Activated CD4-positive, alpha-beta T cell treated with anti-CD3 and anti-CD28 coated beads, Interleukin-2, amount 10 ng/mL, durations not matched to agents 24 days and 14 days (primary cell): ENCODE data around the gene ZNF697. TPM values are rescaled to one million over a fixed set of nuclear protein-coding genes. Genes with fewer than 3 reads are reported as not detected.
"Not testable (repeated sequence)": the region's sequence is repeated elsewhere in the genome, so short reads cannot be mapped to it uniquely, and the experiment has no call there.

ENCODE experiments used
- DNase-seq: peaks from one replicate; pipeline ENCODE4 v3.0.0; 2022
- H3K27ac Mint-ChIP-seq: one replicate; pipeline ENCODE4 v1.8.0; 2022; ENCODE audit warnings: mild to moderate bottlenecking, mixed read lengths
- H3K27me3 Mint-ChIP-seq: one replicate; pipeline ENCODE4 v1.8.0; 2022; ENCODE audit warnings: mixed read lengths
- H3K36me3 Mint-ChIP-seq: one replicate; pipeline ENCODE4 v1.8.0; 2022; ENCODE audit warnings: low read depth, mild to moderate bottlenecking, mixed read lengths
- H3K4me1 Mint-ChIP-seq: one replicate; pipeline ENCODE4 v1.8.0; 2021; ENCODE audit warnings: mixed read lengths
- H3K4me3 Mint-ChIP-seq: one replicate; pipeline ENCODE4 v1.8.0; 2022; ENCODE audit warnings: mild to moderate bottlenecking, moderate library complexity, mixed read lengths
- H3K9me3 Mint-ChIP-seq: one replicate; pipeline ENCODE4 v1.8.0; 2021; ENCODE audit warnings: mixed read lengths
- intact Hi-C: fragments of 100-400 bp; cut with micrococcal nuclease; formaldehyde crosslinking; loops from one replicate; pipeline ENCODE4 v1.15.1; 2023
- total RNA-seq: library from RNA; stranded (reverse); gene quantifications from 2 replicates; pipeline ENCODE4 v1.2.3, GENCODE V29; 2022

Gene ZNF697
- total RNA-seq, 1 donor from 2014 or later, result 4.5 TPM

DNA sequence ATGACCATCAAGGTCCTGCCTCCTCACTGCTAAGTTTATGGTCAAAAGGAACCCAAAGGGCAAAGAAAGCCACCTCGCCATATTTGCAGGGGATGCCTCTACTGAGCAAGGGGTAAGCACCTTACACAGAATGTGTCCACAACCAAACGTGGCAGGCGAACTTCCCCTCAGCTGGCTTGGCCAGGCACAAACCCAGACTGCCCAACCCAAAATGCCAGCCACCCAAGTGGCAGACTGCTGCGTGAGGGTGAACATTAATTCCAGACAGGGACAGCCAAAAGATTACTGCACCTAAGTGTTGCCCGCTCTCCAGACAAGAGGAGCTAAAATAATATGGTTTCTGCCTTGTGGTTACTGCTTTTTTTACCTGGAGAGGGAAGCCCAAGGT is 16.0 kb downstream of the ZNF697 start:
- no peak overlapping the region for H3K27ac Mint-ChIP-seq
- H3K27me3 Mint-ChIP-seq, result peaks cover 63% of the 10 kb centered on the region

DNA sequence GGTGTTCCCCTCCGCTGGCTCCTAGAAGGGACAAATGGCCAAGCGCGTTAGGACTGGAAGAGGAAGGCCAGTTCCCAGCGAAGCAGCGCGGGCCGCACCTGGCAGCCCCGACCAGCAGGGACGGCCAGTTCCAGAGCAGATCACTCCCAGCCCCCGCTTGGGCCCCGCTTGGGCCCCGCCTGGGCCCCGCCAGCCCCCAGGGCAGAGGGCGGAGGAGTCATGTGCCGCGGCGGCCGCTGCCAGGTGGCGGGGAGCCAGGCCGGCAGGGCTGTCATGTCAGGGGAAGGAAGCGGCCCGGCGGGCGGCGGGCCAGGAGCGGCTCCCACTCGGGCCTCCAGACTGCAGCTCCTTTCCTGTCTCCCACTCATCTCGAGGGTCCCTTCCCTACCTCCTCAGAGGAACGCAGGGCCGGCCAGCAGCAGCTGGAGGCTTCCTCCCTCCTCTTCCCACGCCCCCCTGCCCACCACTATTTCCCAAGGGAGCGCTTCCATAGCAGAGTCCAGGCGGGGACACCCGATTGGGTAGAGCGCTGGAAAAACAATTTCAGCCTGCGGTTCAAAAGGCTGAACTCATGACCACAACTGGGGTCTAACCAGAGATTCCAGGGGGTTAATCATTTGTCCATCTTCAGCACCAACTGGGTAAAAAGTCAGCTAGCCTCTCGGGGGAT is 16.5 kb downstream of the ZNF697 start:
- intact Hi-C loops, result loop anchor here (2.0 kb wide), 1 partner anchor 25 kb away; no protein-coding TSS in a partner anchor
- DNase-seq, result no peak
- H3K4me3 Mint-ChIP-seq, result no peak overlapping the region
- H3K27ac Mint-ChIP-seq, result no peak overlapping the region
- H3K9me3 Mint-ChIP-seq, result no peaks in the 10 kb centered on the region
- H3K4me1 Mint-ChIP-seq, result peaks cover 4% of the 10 kb centered on the region
- no peaks in the 10 kb centered on the region for H3K36me3 Mint-ChIP-seq
- H3K27me3 Mint-ChIP-seq, result peaks cover 64% of the 10 kb centered on the region

More for the DNA sequence above, 16.0 kb downstream of the ZNF697 start:
- Mint-ChIP-seq H3K36me3 (no peaks in the 10 kb centered on the region), H3K9me3 (no peaks in the 10 kb centered on the region), H3K4me3 (no peak overlapping the region), H3K4me1 (peaks cover 4% of the 10 kb centered on the region)
- DNase-seq, result no peak
- intact Hi-C loops, result loop anchor here (2.0 kb wide), 1 partner anchor 25 kb away; no protein-coding TSS in a partner anchor

DNA sequence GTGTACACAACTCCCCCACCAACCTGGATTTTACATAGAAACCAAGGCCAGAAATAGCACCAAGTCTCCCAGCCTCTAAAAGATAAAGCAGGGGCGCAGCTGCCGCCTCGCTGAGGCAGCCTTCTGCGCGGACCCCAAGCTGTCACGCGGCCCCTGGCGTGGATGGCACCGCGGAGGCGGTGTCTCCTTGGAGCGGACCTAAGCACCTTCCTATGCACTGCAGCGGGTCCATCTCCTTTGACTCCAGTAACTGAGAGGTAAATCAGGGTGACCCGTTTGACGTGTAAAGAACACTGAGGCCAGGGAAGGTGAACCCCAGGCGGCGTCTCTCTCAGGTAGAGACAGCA is 17.0 kb downstream of the ZNF697 start:
- H3K9me3 Mint-ChIP-seq, result no peaks in the 10 kb centered on the region
- DNase-seq, result no peak
- peaks cover 64% of the 10 kb centered on the region for H3K27me3 Mint-ChIP-seq
- H3K27ac Mint-ChIP-seq, result no peak overlapping the region
- peaks cover 4% of the 10 kb centered on the region for H3K4me1 Mint-ChIP-seq
- intact Hi-C loops, result no loop called here
- no peaks in the 10 kb centered on the region for H3K36me3 Mint-ChIP-seq
- H3K4me3 Mint-ChIP-seq, result no peak overlapping the region

DNA sequence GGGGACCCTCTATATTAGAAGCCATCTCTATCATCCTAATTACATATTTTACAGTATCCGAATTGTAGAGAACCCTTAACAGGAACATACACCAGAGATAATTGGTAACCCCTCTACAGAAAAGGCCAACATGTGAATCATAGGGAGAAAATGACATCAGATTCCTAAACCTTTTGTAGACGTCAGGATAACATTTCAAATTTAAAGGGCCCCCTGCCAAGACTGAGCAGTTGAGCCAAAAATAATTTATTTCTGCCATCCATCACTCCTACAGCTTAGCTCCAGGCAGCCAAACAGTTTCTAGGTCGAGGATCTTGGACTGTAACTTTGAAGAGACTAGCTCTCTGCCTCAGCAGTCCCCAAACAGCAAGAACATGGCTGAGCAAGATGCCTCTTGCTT is 21.2 kb downstream of the ZNF697 start:
- intact Hi-C loops, result no loop called here

DNA sequence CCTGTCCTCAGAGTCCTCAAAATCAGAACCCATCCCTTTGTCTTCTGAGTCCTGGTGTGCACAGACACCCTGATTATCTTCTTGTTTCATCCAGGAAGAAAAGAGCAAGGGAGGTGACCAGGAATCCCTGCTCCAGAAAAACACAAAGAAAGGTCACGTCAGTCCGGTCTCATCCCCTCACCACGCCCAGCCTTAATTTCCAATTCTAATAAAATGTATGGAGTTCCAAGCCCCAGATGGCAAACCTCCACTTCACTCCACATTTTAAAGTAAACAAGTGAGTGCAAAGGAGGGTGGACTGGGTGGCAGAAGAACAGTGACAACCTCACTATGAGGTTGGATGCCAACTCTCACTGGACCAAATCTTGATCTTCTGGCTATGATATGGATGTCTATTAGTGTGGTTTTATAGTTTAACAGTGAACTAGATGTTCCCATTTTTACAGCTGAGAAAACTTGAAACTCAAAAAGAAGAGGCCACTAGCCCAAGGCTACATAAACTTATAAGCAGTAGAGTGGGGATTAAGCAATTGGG is 22.0 kb downstream of the ZNF697 start:
- H3K9me3 Mint-ChIP-seq, result no peaks in the 10 kb centered on the region
- no peaks in the 10 kb centered on the region for H3K4me1 Mint-ChIP-seq
- H3K36me3 Mint-ChIP-seq, result peaks cover 3% of the 10 kb centered on the region
- DNase-seq, result no peak
- H3K4me3 Mint-ChIP-seq, result no peak overlapping the region
- intact Hi-C loops, result no loop called here
- H3K27me3 Mint-ChIP-seq, result peaks cover 29% of the 10 kb centered on the region
- no peak overlapping the region for H3K27ac Mint-ChIP-seq

More for the DNA sequence above, 21.2 kb downstream of the ZNF697 start:
- Mint-ChIP-seq H3K27ac (no peak overlapping the region), H3K9me3 (no peaks in the 10 kb centered on the region), H3K4me1 (no peaks in the 10 kb centered on the region), H3K36me3 (peaks cover 3% of the 10 kb centered on the region), H3K27me3 (peaks cover 34% of the 10 kb centered on the region), H3K4me3 (no peak overlapping the region)
- DNase-seq, result no peak

DNA sequence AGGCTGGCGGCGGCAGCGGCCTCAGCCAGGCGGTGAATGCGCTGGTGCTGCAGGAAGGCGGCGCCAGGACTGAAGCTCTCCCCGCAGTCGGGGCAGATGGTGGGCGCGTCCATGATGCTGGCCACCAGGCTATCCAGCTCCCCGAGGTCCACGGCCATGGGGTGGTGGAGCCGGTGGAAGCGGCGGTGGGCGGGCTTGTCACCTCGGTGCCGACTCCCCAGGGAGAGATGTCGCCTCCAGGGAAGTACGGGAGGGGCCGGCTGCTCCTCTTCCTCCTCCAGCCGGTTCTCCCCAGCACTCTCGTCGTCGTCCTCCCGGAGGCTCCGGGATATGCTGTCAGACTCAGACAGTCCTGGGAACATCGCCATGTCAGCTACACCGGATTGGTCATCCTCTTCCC is 24.4 kb downstream of the ZNF697 start:
- H3K27ac Mint-ChIP-seq, result no peak overlapping the region
- no peak overlapping the region for H3K4me3 Mint-ChIP-seq
- no peaks in the 10 kb centered on the region for H3K9me3 Mint-ChIP-seq
- no peak for DNase-seq
- intact Hi-C loops, result no loop called here
- no peaks in the 10 kb centered on the region for H3K4me1 Mint-ChIP-seq
- H3K27me3 Mint-ChIP-seq, result peaks cover 11% of the 10 kb centered on the region
- peaks cover 3% of the 10 kb centered on the region for H3K36me3 Mint-ChIP-seq

DNA sequence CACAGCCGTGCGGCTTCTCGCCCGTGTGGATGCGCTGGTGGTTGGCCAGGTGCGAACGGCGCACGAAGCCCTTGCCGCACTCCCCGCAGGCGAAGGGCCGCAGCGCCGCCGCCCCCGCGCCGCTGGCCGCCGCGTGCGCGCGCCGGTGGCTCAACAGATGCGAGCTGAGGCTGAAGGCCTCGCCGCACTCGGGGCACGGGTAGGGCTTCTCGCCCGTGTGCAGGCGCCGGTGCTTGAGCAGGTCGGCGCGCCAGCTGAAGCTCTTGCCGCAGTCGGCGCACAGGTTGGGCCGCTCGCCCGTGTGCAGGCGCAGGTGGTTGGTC is 24.9 kb downstream of the ZNF697 start:
- Mint-ChIP-seq H3K9me3 (no peaks in the 10 kb centered on the region), H3K27me3 (peaks cover 5% of the 10 kb centered on the region), H3K27ac (no peak overlapping the region), H3K4me3 (no peak overlapping the region), H3K4me1 (no peaks in the 10 kb centered on the region), H3K36me3 (peaks cover 3% of the 10 kb centered on the region)
- intact Hi-C loops, result no loop called here
- DNase-seq, result no peak

DNA sequence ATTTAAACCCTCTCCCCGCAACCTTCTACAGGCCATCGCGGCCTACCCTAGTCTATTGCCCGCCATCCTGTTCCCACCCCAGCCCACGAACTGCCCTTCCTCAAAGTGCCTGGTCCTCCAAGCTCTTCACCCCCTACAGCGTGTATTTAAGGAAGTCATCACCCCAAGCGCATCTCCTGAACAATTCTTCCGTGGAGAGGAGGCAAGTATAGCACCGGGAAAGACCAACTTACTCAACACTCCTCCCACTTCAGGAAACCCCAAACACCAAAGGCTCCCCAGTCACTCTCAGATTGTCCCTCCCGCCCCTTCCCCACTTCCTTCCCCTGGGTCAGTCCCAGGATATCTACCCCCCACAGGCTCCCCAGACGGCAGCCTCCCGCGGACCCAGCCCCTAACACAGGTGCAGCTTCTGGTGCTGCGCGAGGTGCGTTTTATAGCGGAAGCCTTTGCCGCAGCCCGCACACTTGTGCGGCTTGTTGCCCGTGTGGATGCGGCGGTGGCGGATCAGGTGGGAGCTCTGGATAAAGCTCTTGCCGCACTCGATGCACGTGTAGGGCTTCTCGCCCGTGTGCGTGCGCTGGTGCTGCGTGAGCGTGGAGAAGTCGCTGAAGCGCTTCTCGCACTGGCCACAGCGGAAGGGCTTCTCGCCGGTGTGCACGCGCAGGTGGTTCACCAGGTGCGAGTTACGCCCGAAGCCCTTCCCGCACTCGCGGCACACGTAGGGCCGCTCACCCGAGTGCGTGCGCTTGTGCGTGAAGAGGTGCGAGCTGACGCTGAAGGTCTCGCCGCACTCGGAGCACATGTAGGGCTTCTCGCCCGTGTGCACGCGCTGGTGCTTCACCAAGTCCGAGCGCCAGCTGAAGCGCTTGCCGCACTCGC is 25.5 kb downstream of the ZNF697 start:
- H3K4me1 Mint-ChIP-seq, result no peaks in the 10 kb centered on the region
- H3K4me3 Mint-ChIP-seq, result no peak overlapping the region
- peaks cover 5% of the 10 kb centered on the region for H3K27me3 Mint-ChIP-seq
- no peaks in the 10 kb centered on the region for H3K9me3 Mint-ChIP-seq
- H3K36me3 Mint-ChIP-seq, result peaks cover 3% of the 10 kb centered on the region
- no peak overlapping the region for H3K27ac Mint-ChIP-seq
- intact Hi-C loops, result no loop called here
- no peak for DNase-seq

DNA sequence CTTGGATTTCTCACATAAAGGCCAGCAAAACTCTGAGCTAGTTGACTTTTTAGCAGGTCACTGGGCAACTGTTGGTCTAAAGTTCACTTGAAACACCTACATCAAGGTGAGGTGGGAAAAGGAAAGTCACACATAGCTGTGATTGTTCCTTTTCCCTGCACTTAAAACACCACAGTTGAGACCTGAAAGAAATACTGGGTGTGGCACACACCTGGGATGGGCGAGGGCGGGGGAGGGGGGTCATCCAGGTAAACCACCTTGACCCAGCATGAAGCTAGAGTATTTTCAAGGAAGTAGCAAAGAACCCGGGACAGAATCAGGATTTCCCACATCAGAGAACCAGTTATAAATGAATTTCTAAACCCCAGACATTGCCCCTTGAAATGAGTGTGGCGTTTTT is 26.4 kb downstream of the ZNF697 start:
- Mint-ChIP-seq H3K4me3 (no peak overlapping the region), H3K27me3 (peaks cover 2% of the 10 kb centered on the region), H3K4me1 (no peaks in the 10 kb centered on the region), H3K27ac (no peak overlapping the region), H3K9me3 (no peaks in the 10 kb centered on the region), H3K36me3 (peaks cover 3% of the 10 kb centered on the region)
- intact Hi-C loops, result no loop called here
- DNase-seq, result no peak

DNA sequence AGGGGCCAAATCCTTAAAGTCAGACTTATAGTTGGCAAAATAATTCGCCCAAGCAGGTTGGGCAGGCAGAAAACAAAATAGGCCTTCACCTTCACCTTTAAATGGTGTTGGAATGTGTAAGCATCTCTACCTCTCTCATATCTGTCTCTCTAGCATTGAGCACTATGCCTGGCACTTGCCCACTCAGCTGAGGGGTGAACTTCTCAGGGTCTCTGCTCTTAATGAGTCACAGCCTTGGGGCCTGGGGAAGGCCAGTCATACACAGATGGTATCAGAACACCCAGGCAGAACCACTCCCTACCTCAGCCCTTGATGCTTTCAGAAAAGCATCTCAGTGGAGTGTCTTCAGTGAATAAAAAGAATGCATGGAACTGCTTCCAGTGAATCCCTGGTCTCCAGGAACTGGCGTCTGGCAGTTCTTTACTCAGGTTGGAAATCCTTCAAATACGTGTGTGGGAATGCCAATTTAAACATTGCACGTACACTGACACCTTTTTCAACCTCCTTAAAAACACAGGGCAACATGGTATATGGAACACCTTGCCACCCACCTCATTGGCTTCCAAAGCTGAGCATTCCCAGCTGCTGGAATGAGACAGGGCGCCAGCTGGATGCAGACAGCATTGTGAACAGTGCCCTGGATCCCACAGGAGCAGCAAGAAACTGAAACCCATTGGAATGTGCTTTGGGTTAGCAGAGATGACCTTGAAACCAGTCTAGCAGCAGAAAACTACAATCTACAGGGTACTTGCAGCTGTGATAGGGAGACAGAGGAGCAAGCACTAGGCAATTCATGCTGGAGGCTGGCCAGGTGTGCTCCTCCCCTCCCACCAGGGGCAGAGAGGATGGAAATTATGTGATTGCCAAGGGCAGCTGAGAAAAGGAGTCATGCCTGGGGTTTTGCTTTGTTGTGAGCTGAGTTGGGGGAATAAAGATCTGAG is 30.0 kb downstream of the ZNF697 start:
- no peak for DNase-seq
- Mint-ChIP-seq H3K4me1 (no peaks in the 10 kb centered on the region), H3K4me3 (no peak overlapping the region), H3K9me3 (no peaks in the 10 kb centered on the region), H3K36me3 (no peaks in the 10 kb centered on the region), H3K27ac (no peak overlapping the region), H3K27me3 (peaks cover 2% of the 10 kb centered on the region)
- intact Hi-C loops, result no loop called here

DNA sequence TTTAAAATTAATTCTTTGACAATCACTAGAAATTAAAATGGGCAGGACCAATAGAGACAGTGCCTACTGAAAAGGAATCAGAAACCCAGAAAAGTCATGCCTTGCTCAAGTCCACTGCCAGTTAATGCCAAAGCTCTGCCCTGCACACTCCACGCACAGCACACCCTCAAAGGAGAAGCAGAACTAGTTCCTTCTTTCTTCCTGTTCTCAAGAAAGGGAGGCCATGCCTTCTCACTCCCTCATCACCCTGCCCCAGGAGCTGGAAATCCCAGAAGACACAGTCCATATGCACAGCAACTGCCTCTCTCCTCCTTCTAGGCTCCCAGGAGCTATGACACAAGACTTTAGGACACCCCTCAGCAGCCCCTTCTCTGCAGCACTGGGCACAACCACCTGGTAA is 31.3 kb downstream of the ZNF697 start:
- H3K27ac Mint-ChIP-seq, H3K4me1 Mint-ChIP-seq, H3K36me3 Mint-ChIP-seq, DNase-seq, H3K9me3 Mint-ChIP-seq, H3K27me3 Mint-ChIP-seq, intact Hi-C loops, H3K4me3 Mint-ChIP-seq: not testable (repeated sequence)

DNA sequence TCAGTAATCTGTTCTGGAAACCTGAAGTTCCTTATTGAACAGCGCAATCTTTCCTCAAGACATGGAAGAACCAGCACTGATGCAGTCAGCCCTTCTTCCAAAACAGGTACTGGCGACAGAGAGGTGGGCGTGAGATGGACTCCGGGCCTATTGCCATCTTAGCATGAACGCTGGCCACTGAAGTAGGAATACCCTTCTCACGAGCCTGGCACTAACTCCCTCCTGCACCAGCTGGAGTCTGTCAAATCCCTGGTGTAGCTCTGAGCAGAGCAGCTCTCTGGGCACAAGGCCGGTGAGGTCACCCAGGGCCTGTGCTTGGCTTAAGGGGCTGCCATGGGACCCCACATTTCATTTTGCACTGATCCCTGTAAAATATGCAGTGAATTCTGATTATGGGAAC is 33.0 kb downstream of the ZNF697 start:
- H3K9me3 Mint-ChIP-seq, H3K27me3 Mint-ChIP-seq, H3K4me3 Mint-ChIP-seq, DNase-seq, H3K36me3 Mint-ChIP-seq, intact Hi-C loops, H3K27ac Mint-ChIP-seq, H3K4me1 Mint-ChIP-seq: not testable (repeated sequence)

DNA sequence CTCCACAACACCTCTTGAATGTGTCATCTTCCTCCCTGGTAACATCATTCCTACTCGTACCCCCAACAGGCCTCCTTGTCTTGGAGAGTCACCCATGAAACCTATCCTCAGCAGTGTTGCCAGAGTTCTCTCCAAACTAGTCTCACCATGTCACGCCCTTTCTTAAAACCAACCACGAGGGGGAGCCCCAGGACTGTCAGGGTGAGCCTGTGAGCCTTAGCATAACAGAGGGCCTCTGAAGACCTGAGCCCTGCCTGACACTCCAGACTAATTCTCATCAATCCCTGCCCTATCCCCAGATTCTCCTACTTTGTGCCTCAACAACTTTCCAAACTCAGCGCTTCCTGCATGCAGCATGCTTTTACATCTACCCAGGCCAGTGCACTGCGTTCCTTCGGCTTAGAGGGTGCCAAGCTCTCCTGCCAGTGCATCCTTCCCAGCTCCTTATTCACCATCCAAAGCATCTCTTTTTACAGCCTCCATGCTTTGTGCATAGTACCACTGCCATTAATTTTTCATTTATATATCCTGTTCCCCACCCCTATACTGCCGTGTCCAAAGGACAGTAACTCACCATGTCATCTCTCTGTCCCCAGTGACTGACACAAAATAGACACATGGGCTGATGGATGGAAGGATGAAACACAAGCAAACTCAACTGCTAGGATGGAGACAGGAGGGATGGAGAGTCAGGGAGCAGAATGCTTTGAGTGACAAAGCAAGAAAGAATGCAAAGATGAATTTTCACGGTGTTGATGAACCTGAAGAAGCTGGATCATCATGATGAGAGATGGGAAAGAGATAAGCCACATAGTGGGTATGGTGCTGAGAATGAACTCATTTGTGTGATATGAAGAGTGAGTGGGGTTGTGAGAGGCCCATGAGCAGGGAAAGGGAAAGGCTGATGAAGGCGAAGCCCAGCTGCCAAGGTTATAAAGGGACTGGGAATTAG is 34.0 kb downstream of the ZNF697 start:
- Mint-ChIP-seq H3K4me3 (no peak overlapping the region), H3K4me1 (no peaks in the 10 kb centered on the region), H3K9me3 (no peaks in the 10 kb centered on the region), H3K27ac (no peak overlapping the region), H3K36me3 (no peaks in the 10 kb centered on the region), H3K27me3 (peaks cover 2% of the 10 kb centered on the region)
- intact Hi-C loops, result loop anchor here (1.0 to 5.0 kb wide), 3 partner anchors 33 to 61 kb away; partner anchors contain the start of gene ZNF697
- DNase-seq, result peak; percentile 92
